HUES64 (cell line): ENCODE results near the gene MATN4.
A peak's percentile ranks its signal among the peaks of the same experiment; 100 is the strongest.

Experiments
- H3K27ac ChIP-seq: 2 replicates; pipeline ENCODE4 v1.7.0; 2013; ENCODE audit warnings: low read depth, low read length, inconsistent platforms
- H3K27me3 ChIP-seq: 2 replicates; pipeline ENCODE4 v1.6.1; 2013; ENCODE audit warnings: mild to moderate bottlenecking, low read length; ENCODE audit not compliant: insufficient read depth
- H3K36me3 ChIP-seq: 2 replicates; pipeline ENCODE4 v1.6.1; 2013; ENCODE audit warnings: mild to moderate bottlenecking, low read length; ENCODE audit not compliant: insufficient read depth
- H3K4me1 ChIP-seq: 2 replicates; pipeline ENCODE4 v1.6.1; 2013; ENCODE audit warnings: mild to moderate bottlenecking, low read length, moderate library complexity; ENCODE audit not compliant: insufficient read depth
- H3K4me3 ChIP-seq: 2 replicates; pipeline ENCODE4 v1.5.1; 2013; ENCODE audit warnings: mild to moderate bottlenecking, low read length, moderate library complexity
- H3K9ac ChIP-seq: 2 replicates; pipeline ENCODE4 v1.6.1; 2013; ENCODE audit warnings: mild to moderate bottlenecking, low read depth, low read length
- H3K9me3 ChIP-seq: 2 replicates; pipeline ENCODE4 v1.6.1; 2013; ENCODE audit warnings: low read depth, low read length; ENCODE audit not compliant: insufficient read depth
- WGBS: fragments of 150-250, 120-280 bp; methylation state at CpG from one replicate; pipeline ENCODE4 v1.1.7; 2013; ENCODE audit warnings: missing lambda C conversion rate; 5-methylcytosine and 5-hydroxymethylcytosine counted together

Gene MATN4

DNA sequence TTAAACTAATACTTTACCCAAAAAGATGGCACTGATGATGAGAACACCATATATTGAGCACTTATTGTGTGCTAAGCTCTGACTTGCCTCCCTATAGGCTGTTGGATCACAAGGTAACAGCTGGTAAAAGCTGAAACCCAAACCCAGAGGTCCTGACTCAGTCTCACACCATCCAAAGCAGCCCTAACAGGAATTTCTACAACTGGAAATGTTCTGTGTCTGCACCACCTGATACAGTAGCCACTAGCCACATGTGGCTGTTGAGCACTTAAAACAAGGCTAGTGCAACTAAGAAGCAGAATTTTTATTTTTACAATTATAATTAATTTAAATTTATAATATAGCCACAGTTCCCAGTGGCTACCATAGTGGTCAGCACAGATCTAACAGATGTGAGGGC is 15.6 kb upstream of the MATN4 start:
- no peaks in the 10 kb centered on the region for H3K4me1 ChIP-seq
- no peaks in the 10 kb centered on the region for H3K27me3 ChIP-seq
- H3K9ac ChIP-seq = no peak overlapping the region
- H3K27ac ChIP-seq = no peak overlapping the region
- H3K4me3 ChIP-seq = no peak overlapping the region
- H3K9me3 ChIP-seq = no peaks in the 10 kb centered on the region
- peaks cover 31% of the 10 kb centered on the region for H3K36me3 ChIP-seq

DNA sequence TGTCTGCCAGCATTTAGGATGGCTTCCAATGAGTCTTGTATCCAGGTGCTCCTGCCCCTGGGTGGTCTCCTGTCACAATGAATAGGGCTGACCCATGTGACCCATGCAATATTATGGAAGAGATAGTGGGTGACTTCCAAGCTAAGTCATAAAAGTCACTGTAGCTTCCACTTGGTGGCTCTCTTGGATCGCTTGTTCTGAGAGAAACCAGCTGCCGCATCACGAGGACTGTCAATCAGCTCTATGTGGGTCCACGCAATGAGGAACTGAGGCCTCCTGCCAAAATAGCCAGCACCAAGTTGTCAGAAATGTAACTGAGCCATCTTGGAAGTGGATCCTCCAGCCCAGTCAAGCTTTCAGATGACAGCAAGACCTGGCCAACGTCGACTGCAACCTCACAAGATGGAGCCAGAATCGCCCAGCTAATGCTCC is 14.9 kb upstream of the MATN4 start:
- H3K4me1 ChIP-seq = no peaks in the 10 kb centered on the region
- peaks cover 24% of the 10 kb centered on the region for H3K36me3 ChIP-seq
- no peak overlapping the region for H3K27ac ChIP-seq
- WGBS = 68% methylated on average over 7 of the region's 7 CpGs
- no peaks in the 10 kb centered on the region for H3K9me3 ChIP-seq
- H3K9ac ChIP-seq = no peak overlapping the region
- H3K4me3 ChIP-seq = no peak overlapping the region
- H3K27me3 ChIP-seq = no peaks in the 10 kb centered on the region

DNA sequence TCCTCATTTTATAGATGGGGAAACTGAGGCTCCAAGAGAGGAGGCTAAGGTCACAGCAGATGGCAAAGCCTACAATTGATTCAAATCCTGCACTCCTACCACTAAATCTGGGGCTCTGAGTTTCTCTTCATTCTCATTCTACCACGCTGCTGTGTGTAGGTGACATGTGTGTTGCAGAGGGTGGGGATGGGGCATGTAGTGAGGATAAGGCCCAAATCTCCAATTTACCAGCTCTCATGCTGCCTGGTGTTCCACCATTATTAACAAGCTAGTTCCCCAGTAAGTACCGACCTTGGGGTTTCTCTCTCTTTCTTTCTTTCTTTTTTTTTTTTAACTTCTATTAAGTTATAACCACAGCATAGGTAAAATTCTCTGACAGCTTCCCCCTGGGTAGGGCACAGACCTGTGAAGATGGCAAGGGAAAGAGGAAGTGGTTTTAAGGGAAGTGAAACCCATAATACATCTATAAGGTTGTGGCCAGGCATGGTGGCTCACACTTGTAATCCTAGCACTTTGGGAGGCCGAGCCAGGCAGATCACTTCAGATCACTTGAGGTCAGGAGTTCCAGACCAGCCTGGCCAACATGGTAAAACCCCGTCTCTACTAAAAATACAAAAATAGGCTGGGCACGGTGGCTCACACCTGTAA is 13.0 kb upstream of the MATN4 start:
- Histone ChIP-seq H3K4me3 (no peak overlapping the region), H3K27me3 (no peaks in the 10 kb centered on the region), H3K4me1 (no peaks in the 10 kb centered on the region), H3K9ac (no peak overlapping the region), H3K9me3 (no peaks in the 10 kb centered on the region), H3K36me3 (0 out of 2 replicates have a peak, but pooled peaks cover 7% of the 10 kb centered on the region), H3K27ac (no peak overlapping the region)
- WGBS = 69% methylated on average over 4 of the region's 5 CpGs

DNA sequence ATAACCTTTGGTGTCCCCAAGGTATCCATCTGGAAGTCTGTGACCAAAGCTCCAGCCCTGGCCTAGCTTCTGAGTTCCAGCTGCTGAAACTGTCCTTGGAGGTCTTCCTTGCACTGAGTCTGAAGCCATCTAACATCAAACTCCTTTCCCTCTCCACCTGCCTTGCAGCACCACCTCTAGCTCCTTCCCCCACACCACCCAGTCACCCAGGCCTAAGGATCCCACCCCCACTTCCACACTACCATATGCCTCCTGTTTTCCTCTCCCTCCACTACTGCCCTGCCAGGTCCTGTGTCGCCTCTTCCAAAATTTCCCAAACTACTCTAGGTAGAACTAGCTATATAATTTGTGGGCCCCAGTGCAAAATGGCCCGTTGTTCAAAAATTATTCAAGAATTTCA is 10.8 kb upstream of the MATN4 start:
- H3K4me3 ChIP-seq = no peak overlapping the region
- H3K27ac ChIP-seq = no peak overlapping the region
- 95% methylated on average over 2 of the region's 2 CpGs for WGBS
- no peaks in the 10 kb centered on the region for H3K36me3 ChIP-seq
- no peaks in the 10 kb centered on the region for H3K4me1 ChIP-seq
- H3K27me3 ChIP-seq = no peaks in the 10 kb centered on the region
- no peak overlapping the region for H3K9ac ChIP-seq
- no peaks in the 10 kb centered on the region for H3K9me3 ChIP-seq

DNA sequence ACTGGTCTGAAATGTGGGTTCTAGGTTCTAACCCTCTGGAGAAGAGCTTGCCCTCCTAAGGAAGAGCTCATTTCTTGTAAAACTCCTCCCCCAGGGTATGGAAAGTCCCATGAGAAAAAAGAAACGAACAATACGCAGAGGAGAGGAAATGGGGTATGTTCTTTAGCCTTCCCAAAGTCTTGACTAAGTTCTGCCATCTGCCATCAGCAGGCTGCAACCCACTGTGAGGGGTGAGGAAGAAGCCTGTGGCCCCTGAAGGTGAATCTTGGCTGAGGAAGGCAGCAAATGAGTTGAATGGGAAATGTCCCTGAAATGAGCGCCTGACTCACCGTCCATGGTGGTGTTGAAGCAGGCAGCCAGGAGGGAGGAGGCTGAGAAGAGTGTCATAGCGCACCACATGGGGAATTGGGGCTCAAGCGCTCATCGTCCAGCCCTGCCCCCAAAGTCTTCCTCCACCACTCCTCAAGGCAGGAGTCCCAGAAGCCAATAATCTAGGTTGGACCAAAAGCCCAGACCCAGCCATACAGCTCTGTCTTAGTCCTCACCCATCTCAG is 10.4 kb upstream of the MATN4 start:
- H3K4me1 ChIP-seq = no peaks in the 10 kb centered on the region

DNA sequence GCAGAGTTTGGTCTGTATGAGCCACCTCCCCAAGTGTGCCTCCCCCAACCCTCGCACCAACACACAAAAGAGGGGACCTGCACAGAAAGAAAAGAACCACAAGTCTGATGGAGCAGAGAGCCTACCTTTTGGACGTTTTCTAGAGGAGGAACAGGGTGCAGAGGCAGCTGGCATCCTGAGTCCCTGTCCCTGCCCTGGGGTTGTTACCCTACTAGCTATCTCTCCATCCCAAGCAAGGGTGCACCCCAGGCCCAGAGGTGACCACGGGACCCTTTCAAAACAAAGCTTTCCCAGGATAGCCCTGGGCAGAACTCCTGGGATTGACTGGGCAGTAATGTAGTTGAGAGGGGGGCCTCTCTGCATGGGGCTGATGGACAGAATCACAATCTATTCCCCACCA is 9.7 kb upstream of the MATN4 start:
- Histone ChIP-seq H3K27me3 (no peaks in the 10 kb centered on the region), H3K4me1 (no peaks in the 10 kb centered on the region), H3K36me3 (no peaks in the 10 kb centered on the region), H3K9me3 (no peaks in the 10 kb centered on the region), H3K4me3 (no peak overlapping the region), H3K9ac (no peak overlapping the region), H3K27ac (no peak overlapping the region)
- WGBS = 91% methylated on average over 3 of the region's 3 CpGs

More for the DNA sequence above, 10.4 kb upstream of the MATN4 start:
- Histone ChIP-seq H3K9me3 (no peaks in the 10 kb centered on the region), H3K36me3 (no peaks in the 10 kb centered on the region), H3K4me3 (no peak overlapping the region), H3K9ac (no peak overlapping the region), H3K27ac (no peak overlapping the region), H3K27me3 (no peaks in the 10 kb centered on the region)
- 91% methylated on average over 7 of the region's 7 CpGs for WGBS

DNA sequence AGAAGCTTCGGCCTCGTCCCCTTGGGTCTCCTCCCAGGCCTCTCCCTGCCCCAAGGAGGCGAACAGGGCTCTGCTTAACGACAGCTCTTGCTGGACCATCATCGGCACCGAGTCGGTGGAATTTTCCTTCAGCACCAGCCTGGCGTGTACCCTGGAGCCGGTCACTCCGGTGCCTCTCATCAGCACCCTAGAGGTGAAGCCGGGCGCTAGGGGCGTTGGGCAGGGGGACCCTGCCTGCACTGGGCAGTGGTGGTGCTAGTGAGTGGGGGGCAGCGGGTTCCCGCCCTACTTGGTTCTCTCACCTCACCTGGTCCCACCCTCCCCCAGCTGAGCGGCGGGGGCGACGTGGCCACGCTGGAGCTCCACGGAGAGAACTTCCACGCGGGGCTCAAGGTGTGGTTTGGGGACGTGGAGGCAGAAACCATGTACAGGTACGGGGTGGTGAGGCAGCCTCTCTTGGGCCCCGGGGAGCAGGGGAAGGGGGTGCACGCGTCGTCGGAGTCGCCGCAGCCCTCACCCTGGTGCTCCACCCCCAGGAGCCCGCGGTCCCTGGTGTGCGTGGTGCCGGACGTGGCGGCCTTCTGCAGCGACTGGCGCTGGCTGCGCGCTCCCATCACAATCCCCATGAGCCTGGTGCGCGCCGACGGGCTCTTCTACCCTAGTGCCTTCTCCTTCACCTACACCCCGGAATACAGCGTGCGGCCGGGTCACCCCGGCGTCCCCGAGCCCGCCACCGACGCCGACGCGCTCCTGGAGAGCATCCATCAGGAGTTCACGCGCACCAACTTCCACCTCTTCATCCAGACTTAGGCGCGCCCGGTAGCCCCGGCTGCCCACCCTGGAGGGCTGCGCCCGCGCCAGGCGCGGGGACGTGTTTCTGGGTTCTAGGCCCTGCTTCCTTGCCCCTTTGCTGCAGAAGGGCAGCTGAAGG is 8.3 kb upstream of the MATN4 start:
- no peaks in the 10 kb centered on the region for H3K9me3 ChIP-seq
- peaks cover 5% of the 10 kb centered on the region for H3K27me3 ChIP-seq
- no peaks in the 10 kb centered on the region for H3K36me3 ChIP-seq
- H3K27ac ChIP-seq = no peak overlapping the region
- H3K4me3 ChIP-seq = no peak overlapping the region
- no peak overlapping the region for H3K9ac ChIP-seq
- WGBS = 95% methylated on average over 71 of the region's 71 CpGs
- H3K4me1 ChIP-seq = no peaks in the 10 kb centered on the region

DNA sequence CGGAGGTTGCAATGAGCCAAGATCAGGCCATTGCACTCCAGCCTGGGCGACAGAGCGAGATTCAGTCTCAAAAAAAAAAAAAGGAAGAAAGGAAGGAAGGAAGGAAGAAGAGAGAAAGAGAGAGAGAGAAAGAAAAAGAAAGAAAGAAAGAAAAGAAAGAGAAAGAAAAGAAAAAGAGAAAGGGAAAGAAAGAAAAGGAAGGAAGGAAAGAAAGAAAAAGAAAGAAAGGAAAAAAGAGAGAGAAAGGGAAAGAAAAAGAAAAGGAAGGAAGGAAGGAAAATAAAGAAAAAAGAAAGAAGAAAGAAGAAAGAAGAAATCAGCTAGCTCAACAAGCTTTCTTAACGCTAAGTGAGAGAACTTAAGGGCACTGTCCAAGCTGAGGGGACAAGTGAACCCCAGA is 7.6 kb upstream of the MATN4 start:
- Histone ChIP-seq H3K36me3 (no peaks in the 10 kb centered on the region), H3K9me3 (no peaks in the 10 kb centered on the region), H3K9ac (no peak overlapping the region), H3K4me3 (no peak overlapping the region), H3K27me3 (peaks cover 9% of the 10 kb centered on the region), H3K4me1 (no peaks in the 10 kb centered on the region), H3K27ac (no peak overlapping the region)
- 93% methylated on average over 4 of the region's 4 CpGs for WGBS

DNA sequence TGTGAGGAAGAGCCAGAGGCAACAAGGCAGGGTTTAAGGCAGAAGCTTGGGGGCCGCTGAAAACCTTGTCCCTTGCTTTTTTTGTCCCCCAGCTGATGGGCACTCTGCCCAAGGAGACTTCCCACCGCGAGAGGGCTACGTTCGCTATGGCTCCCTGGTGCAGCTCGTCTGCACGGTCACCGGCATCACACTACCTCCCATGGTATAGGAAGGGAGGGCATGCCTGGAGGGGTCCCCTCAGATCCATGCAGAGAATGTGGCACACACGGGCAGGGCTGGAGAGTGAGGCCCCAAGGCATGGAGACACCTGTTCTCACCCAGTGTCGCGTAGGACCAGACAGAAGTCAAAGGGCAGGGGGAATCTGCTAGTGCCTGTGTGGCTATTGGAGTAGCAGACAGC is 5.8 kb upstream of the MATN4 start:
- Histone ChIP-seq H3K36me3 (no peaks in the 10 kb centered on the region), H3K9ac (no peak overlapping the region), H3K9me3 (no peaks in the 10 kb centered on the region), H3K4me1 (no peaks in the 10 kb centered on the region), H3K4me3 (no peak overlapping the region), H3K27me3 (peaks cover 9% of the 10 kb centered on the region), H3K27ac (no peak overlapping the region)
- WGBS = 84% methylated on average over 11 of the region's 11 CpGs

DNA sequence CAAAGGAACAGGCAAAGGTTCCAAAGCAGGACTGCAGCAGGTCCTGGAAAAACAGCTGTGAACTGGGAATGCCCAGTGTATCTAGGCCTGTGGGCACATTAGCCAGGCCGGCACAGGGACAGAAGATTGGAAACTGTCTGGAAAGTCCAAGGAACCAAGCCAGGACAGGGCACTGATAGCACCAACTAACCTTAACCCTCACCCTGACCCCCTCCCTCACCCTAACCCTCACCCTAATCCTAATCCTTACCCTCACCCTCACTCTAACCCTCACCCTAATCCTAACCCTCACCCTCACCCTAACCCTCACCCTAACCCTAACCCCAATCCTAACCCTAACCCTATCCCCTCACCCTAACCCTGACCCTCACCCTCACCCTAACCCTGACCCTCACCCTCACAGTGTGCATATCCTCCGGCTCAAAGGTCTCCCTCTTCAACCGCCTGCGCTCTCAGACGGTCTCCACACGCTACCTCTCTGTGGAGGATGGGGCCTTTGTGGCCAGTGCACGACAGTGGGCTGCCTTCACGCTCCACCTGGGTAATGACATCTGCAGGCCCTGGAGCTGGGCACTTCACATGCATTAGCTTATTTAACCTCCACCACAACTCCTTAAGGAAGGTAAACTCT is 5.1 kb upstream of the MATN4 start:
- Histone ChIP-seq H3K27ac (no peak overlapping the region), H3K4me3 (no peak overlapping the region), H3K9ac (no peak overlapping the region), H3K9me3 (no peaks in the 10 kb centered on the region), H3K4me1 (0 out of 2 replicates have a peak, but pooled peaks cover 5% of the 10 kb centered on the region), H3K27me3 (peaks cover 9% of the 10 kb centered on the region), H3K36me3 (no peaks in the 10 kb centered on the region)
- WGBS = 95% methylated on average over 8 of the region's 8 CpGs

DNA sequence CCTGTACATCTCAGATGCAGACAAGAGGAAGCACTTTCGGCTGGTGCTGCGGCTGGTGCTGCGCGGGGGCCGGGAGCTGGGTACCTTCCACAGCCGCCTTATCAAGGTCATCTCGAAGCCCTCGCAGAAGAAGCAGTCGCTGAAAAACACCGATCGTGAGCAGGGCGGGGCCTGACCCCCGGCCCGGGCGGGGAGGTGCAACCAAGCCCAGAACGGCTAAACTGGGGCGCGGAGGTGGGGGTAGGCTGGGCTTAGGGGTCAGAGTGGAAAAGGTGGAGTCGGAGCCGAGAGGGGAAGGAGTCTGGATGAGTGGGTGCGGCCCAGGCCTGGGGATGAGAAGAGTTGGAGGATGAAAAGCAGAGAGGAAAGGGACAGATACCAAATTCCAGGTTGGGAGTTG is 4.1 kb upstream of the MATN4 start:
- H3K4me3 ChIP-seq = no peak overlapping the region; the same call in 1 of the 2 replicates

More for the DNA sequence above, 4.1 kb upstream of the MATN4 start:
- Histone ChIP-seq H3K9ac (0 out of 2 replicates have a peak overlapping the region, but pooled peaks have one; percentile 5), H3K27me3 (peaks cover 9% of the 10 kb centered on the region), H3K36me3 (no peaks in the 10 kb centered on the region), H3K27ac (no peak overlapping the region), H3K9me3 (no peaks in the 10 kb centered on the region), H3K4me1 (0 out of 2 replicates have a peak, but pooled peaks cover 5% of the 10 kb centered on the region)
- 92% methylated on average over 21 of the region's 21 CpGs for WGBS
